HG03521 (cell line): ENCODE measurements around the gene CLCNKA.
"Not testable (repeated sequence)": the region's sequence is repeated elsewhere in the genome, so short reads cannot be mapped to it uniquely, and the experiment has no call there.

Experiments
- ATAC-seq: cut with Tn5 transposase; IDR thresholded peaks from one replicate; pipeline ENCODE4 v1.9.1; 2021; ENCODE audit warnings: mild to moderate bottlenecking, moderate library complexity; ENCODE audit not compliant: unreplicated experiment

CLCNKA gene

DNA sequence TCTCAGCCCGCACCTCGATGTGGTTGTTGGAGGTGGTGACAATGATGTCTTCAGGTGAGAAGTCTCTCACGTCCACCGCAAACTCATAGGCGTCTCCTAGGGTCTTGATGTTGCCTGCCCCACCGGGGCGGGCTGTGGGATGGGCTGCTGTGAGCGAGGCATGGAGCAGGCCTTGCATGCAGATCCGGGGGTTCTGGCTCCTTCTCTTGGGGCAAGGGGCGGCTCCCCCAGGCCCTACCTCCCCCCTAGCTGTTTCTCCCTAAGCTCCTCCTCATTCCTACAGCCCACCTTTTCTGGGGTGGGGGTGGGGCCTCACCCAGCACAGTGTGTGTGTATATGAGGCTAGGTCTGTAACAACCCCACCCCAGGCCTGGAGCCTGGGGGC, 4.8 kb upstream of the CLCNKA start:
- no peak for ATAC-seq

DNA sequence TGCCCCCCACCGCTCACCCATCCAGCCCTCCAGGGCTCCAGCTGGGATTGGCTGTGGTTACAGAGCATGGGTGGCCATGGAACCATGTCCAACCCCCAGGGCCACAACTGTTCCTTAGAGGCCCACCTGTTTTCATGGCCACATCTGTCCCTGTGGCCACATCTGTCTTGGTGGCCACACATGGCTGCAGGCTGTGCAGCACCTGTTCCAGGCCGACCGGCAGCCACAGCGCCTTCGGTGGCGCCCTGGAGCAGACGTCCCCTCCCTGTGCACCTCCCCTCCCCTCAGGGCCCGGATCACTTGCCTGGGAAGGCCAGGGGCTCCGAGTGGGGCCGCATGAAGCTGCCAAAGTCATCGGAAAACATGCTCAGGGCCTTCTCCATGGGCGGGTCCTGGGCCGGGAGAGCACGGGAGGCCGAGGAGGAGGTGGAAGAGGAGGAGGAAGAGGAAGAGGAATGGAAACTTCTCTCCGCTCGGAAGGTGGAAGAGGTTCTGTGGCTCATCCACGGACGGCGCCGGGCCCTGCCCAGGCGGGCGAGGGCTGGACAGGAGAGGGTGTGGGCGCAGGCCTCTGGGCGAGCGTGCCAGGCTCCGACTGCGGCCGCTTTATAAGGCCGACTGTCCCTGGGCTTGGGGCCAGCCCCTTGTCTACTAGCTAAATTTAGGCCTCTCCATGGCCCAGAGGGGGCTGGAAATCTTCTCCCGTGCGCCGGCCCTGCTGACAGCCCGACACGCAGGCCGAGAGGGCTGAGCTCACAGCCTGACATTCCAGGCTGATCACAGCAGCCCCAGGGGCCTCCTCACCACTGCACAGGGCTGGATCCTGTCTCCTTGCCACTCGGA, 4.2 kb upstream of the CLCNKA start, which contains the start of gene HSPB7:
Gene HSPB7 (minus strand): TSS at position 583 of the 843 bp plus-strand sequence. CDS start 80 bp downstream, at position 503.
- ATAC-seq: no peak

DNA sequence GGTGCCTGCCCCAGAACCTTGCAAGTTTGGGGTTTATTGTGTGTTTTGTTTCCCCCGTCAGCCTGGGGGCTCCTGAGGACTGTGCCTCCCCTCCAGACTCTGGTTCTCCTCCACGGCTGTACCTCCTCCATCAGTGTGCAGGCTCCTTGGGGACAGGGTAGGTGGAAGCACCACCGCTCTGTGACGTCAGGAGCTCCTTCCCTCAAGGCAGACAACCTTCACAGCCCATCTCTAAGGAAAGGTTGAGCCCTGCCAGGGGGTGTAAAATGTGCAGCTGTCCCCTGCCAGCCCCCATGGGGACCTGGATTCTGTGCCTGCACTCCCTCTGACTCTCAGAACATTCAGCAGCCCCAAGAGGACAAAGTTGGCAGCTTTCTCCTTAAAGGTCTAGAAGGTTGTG, 3.5 kb upstream of the CLCNKA start:
- ATAC-seq: no peak

DNA sequence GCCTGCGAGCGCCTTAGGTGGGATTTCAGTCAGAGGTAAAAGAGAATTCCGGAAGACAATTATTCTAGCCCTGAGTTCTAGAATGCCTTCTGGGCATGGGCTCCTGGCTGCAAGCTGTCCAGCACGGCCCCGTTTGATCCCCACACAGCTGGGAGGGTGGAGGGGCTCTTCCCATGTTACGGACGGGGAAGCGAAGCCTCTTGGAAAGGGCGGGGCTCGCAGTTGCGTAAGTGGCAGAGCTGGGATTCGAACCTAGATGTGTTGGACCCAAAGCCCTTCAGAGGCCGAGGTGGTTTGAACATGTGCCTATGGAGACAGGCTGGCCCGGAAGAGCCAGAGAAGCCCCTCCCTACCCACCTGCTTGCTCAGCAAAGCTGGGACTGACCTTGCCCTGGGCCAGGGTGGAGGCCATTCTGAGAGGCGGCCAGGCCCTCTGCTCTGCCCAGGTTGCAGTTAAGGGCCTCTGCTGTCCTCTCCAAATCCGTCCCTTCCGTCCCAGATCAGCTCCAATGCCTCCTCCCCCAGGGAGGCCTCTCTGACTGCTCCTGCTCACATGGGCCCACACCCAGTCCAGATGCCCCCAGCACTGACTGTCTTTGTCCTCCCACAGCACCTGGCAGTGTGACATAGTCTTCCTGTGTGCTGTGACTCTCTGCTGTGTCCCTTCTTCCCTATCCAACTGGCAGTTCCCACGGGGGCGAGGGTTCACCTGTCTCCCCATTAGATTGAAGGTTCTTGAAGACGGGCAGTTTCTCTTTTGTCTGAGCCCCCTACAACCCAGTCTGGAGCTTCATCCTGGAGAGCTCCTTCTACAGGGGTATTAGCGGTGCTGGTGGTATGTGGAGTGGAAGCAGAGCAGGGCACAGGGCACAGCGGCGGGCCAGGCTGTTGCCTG, 2.8 kb upstream of the CLCNKA start:
- no peak for ATAC-seq

DNA sequence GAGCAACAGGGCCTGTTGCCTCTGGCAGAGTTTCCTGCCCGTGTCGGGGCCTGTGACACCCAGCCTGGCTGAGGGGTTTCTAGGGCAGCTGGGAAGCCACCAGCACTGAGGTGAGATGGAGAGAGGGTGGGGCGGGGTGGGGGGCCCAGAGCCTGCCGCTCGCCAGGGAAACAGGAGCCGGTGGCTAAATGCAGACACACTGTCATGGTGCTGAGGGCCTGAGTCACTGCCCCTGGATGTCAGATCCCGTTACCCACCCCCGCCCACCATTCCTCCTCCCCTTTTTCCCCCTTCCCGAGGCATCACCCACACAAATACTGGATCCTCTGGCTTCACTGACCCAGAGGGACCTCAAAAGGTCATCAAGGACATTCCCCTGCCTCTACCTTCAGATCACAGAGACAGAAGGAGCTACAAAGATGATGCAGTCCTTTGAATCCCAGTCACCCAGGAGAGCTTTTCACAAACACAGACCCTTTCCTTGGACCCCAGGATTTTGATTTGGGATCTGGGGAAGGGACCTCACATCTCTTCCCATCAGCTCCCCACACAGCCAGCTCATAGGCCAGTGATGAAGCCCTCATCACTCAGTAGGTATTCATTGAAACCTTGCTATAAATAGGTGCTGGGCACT, 2.1 kb upstream of the CLCNKA start:
- no peak for ATAC-seq

DNA sequence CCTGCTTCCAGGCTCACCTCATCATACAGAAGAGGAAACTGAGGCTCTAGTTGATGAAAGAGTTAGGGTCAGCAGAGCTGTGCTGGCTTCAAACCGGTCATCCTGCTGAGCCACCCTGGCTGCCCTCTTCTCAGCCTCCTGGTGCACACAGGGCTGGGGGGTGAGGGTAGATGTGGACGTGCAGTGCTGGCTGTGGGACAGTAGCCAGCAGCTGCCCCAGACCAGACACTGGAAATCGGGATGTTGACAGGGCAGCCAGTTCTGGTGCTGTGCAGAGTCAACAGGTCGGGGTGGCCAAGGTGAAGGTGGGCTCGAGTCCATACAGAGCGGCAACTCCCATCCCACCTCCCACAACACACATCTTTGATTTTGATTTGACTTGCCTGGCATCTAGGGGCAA, 1.5 kb upstream of the CLCNKA start:
- no peak for ATAC-seq

DNA sequence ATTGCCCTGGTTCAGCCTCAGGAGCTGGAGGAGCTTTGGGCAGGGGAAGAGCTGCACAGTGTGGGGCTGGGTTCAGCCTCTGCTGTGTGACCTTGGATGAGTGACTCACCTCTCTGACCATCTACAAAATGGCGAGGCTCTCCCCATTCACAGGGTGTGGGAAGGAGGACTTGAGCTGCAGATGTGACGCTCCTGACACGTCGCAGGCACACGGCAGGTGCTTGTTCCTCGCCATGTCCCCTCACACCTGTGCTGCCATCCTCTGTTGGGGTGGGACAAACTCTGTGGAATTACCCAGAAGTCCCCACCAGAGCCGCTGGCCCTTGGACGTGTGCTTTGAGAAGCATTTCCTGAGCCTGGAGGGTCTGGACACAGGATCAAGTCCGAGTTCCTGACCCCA, 958 bp upstream of the CLCNKA start:
- not testable (repeated sequence) for ATAC-seq

DNA sequence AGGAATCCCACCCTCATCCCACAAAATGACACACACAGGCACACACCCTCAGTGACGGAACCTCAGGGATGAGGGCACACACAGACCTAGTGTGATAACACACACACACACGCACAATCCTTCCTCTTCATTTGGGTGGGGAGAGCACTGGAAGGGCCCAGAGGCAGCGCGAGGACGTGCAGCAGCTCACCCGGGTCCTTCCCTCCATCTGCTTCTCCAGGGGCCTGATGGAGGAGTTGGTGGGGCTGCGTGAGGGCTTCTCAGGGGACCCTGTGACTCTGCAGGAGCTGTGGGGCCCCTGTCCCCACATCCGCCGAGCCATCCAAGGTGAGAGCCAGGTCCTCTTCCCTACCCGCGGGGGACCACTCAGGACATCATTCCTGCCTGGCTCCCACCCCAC, 557 bp downstream of the CLCNKA start:
- no peak for ATAC-seq

DNA sequence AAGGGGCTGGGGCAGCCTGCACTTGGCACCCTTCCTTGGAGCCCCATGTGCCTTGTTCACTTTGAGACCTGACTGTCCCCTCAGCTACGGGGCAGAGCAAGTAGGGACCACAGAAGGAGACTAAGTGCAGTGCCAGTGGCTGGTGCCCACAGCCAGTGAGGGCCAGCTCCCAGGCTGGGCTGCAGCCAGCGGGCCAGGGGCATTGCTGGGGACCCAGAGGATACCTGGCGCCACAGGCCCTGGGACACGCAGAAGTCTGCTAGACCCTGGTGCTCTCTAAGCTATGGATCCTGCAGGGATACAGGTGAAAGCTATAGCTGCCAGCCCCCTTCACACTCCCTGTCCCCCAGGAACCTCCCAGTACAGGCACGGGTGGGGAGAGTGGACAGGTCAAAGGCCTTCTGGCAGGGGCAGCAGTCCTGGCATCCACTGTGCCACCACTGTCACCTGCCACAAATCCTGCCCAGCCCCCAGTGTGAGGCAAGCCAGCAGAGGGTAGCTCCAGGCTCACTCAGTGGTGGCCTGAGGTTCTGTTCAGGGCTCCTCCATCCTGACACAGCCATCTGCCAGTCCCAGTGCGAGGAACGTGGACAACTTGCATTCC, 1.3 kb downstream of the CLCNKA start:
- ATAC-seq: no peak

DNA sequence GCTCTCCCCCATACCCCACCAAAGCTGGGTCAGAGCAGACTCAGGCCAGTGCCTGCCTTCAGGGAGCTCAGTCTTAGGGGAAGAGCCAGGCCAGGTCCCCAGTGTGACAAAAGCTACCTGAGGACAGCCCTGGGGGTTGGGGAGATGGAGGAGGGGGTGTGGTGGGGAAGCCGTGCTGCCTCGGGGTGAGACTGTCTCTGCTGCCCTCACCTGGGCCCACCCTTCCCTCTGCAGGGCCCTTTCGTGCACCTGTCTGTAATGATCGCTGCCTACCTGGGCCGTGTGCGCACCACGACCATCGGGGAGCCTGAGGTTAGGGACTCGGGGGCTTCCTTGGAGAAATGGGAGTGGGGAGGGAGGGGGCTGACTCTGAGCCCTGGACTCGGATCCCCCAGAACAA, 4.5 kb downstream of the CLCNKA start:
- not testable (repeated sequence) for ATAC-seq

DNA sequence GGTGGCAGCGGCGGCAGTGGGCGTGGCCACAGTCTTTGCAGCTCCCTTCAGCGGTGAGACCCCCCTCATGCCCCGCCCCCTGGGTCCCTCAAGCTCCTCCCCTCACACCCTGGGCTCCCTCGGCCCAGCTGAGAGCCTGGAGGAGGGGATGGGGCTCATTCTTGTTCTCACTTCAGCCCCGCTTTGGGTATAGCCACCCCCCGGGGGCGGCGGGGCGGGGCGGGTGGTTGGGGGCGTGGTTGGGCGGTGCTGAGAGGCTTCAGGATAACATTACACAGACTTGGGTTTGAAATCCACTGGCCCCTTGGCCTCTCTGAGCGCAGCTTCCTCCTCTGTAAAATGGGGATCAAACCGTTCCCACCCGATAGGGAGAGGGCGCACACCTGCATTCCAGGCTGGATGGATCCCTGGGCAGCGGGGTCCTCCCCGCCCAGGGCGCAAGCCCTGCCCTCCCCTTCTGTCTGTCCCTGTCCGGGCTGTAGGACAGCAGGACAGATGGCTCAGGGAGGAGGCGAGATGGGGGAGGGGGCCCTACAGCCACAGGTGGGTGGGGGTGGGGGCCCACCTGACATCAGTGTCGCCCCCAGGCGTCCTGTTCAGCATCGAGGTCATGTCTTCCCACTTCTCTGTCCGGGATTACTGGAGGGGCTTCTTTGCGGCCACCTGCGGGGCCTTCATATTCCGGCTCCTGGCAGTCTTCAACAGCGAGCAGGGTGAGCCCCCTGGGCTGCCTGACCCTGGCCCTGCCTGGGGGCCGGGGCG, 5.1 kb downstream of the CLCNKA start:
- no peak for ATAC-seq

DNA sequence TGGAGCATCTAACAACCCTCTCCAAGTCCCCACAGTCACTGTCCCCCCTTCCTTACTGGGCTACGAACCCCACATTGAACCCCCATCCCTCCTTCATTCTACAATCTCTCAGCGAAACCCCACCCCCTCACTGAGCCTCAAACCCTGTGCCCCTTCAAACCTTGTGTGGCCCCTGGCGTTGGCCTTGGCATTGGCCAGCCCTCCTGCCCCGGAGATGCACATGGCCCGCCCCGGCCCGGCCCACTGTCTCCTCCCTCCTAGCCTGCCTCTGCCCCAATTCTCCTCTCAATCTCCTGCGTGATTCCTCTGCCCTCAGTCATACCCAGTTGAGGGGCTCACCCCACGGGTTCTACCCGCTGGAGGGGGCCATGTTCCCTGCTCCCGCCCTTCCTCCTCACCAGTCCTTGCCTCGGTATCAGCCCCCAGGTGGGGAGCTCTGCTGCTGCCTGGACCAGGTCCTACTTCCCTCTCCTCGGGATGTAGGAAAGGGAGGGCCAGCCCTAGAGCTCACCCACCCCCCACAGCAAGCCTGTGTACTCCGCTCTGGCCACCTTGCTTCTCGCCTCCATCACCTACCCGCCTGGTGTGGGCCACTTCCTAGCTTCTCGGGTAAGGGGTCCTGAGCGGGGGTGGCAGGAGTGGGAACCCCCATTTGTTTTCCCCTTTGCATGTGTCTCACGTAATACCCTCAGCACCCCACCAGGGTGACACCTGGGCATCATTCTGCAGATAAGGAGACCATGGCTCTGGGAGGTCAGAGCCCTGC, 6.6 kb downstream of the CLCNKA start:
- no peak for ATAC-seq

DNA sequence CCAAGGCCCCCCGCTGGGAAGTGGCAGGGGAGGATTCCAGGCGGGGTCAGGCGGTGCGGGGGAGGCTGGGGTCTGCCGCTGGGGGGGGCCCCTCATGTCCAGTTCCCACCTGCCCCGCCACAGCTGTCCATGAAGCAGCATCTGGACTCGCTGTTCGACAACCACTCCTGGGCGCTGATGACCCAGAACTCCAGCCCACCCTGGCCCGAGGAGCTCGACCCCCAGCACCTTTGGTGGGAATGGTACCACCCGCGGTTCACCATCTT, 7.1 kb downstream of the CLCNKA start:
- not testable (repeated sequence) for ATAC-seq

DNA sequence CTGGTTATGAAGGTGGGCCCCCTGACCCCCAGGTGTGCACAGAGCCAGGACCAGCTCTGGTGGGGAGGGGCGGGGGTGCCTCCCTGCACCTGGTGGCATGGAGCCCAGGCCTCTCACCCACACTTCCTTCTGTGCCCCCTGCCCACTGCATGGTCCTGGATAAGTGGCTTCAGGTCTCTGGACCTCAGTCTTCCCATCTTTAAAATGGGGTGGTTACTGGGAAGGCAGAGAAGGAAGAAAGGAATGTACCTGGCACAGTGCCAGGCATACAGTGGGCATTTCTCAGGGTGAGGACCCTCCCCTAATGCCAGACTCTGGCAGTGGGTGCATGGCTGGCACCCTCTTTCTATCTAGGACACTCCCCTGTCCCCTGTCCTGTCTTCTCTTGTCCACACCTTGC, 7.5 kb downstream of the CLCNKA start:
- no peak for ATAC-seq

DNA sequence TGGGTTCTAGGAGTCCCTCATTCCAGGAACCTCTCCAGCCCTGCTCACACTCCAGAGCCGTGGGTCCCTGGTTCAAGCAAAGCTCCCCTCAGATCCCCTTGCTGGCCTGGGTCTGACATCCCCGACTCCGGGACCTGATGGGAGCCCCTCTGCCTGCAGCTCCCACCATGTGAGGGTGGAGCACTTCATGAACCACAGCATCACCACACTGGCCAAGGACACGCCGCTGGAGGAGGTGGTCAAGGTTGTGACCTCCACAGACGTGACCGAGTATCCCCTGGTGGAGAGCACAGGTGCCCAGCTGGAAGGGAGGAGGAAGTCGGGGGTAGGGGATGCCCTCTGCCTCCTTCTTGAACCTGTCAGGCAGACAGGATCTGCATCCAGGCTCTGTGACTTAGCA, 9.7 kb downstream of the CLCNKA start:
- no peak for ATAC-seq

DNA sequence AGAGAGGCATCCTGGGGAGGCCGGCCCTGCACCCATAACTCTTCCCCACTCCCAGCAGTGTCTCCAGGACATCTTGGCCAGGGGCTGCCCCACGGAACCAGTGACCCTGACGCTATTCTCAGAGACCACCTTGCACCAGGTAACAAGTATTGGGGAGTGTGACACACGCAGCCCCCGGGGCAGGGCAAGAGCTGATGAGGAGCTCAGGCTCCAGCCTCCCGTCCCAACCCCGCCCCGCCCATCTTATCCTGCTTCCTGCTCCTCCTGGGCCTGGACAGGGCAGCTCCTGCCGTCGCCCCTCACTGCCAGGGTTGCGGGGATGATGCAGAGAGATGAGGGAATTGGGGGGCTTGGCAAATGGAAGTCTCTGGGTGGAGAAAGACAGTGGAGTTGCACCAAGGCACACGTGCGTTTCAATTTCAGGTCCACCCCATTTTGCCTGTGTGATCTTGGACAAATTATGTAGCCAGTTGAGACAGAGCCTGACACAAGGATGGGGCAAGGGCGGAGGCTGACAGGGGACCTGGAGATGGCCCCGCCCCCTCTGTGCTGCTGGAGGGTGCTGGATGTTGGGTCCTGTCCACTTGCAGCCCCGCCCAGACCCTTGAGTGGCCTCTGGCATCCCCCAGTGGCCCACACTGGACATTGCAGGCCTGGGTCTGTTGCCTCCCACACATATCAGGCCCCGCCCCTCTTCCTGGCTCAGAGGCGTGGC, 10.7 kb downstream of the CLCNKA start:
- no peak for ATAC-seq

DNA sequence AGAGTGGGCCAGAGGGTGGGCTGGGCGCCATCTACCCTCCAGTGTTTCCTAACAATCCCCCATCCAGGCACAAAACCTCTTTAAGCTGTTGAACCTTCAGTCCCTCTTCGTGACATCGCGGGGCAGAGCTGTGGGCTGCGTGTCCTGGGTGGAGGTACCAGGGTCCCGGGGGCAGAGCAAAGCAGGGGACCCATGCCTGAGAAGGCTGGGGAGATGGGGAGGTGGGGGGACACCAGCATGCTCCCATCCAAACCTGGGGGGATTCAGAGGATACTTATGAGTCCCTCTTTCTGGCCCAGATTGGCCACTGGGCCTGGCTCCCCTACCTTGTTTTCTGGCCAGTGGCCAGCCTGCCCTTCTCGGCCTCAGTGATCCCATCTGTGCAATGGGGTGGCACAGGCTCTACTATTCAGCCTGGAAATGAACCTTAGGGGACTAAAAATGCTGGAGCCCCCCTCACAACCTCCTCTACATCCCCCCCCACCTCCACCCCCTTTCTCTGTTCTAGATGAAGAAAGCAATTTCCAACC, 11.3 kb downstream of the CLCNKA start:
- not testable (repeated sequence) for ATAC-seq

DNA sequence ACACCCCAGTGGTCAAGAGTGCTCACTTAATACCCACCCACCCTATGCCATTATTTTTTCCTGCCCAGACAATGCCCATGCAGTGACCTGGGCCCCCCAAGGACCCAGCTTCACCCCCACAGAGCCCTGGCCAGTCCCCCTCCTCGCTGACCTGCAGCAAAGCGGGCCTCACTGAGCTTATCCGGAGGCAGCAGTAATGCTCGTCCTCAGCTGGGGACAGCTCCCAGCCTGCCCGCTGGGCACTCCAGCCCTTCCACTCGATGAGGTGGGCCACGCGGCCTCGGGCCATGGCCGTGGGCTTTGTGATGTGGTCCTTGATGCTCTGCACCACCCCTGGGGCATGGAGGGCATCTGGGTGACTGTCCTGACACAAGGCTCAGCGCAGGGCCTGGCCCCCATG, 14.6 kb downstream of the CLCNKA start:
- ATAC-seq: not testable (repeated sequence)

DNA sequence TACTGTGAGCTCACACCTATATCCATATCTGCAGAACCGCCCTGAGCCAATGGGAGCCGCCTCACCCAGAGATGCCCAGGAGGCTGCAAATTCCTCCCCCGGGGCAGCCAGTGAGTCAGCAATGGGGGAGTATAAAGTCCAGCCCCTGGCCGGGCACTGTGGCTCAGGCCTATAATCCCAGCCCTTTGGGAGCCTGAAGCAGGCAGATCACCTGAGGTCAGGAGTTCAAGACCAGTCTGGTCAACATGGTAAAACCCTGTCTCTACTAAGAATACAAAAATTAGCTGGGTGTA, 16.7 kb downstream of the CLCNKA start:
- ATAC-seq: no peak
